ENCODE data around the gene HSDL1.

HSDL1 gene

DNA sequence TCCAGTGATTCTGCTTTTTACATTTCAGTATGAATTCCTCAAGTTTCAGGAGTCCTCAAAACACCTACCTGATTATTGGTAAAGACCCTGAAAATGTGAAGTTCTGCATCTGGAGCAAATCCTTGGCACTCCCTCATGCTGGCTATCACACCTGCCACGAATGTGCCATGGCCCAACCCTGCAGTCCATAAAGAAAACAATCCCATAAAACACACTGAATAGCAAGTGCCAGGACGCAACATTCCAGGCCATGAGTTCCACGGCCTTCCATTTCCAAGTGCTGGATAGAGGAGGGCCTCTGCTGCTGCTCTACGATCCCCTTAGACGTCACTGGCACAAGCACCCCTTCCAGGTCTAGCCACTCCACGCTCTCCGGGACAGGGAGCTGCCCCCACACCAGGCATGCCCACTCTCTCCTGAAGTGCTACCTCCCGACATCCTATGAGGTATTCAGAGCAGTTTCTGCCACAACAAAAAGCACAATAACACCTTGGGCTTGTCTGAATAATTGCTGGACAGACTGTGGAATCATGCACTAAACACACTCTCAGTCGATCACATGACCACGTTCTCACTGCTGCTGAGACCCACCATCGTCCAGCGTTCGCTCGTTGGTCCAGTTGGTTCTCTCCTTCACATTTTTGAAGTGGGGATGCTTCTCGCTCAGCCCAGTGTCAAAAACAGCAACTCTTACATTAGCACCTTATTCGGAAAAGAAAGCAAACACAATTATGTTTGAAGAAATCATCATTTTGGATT is 51.7 kb downstream of the HSDL1 start:
- H3K4me1 Mint-ChIP-seq: peaks cover 7% of the 10 kb centered on the region
- H3K27ac Mint-ChIP-seq: no peak overlapping the region
- H3K9me3 Mint-ChIP-seq: no peaks in the 10 kb centered on the region
- no peak for ATAC-seq (ENCODE audit: low read depth)
- no peaks in the 10 kb centered on the region for H3K27me3 Mint-ChIP-seq
- H3K4me3 Mint-ChIP-seq: no peak overlapping the region
- no peak for DNase-seq (ENCODE audit: low spot score in 2 of 2)
- H3K36me3 Mint-ChIP-seq: peaks cover 53% of the 10 kb centered on the region

DNA sequence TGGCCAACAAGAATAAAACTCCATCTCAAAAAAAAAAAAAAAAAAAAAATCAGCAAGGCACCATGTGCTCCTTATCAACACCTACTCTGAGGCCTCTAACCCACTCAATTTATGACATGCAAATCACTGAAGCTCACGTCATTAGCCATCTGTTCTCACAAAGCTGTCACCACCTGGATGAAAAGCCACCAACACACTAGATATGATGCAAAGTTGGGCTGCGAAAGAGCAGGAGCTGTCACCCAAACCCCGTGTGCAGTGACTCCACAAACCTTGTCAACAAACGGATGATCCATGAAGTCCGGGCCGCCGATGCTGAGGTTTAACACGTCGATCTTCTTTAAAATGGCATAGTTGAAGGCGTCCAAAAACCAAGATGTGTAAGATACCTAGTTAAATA is 53.5 kb downstream of the HSDL1 start:
- DNase-seq (ENCODE audit: low spot score in 2 of 2) (no peak), ATAC-seq (ENCODE audit: low read depth) (no peak)
- no peak overlapping the region for H3K27ac Mint-ChIP-seq
- H3K27me3 Mint-ChIP-seq: no peaks in the 10 kb centered on the region
- H3K4me1 Mint-ChIP-seq: peaks cover 10% of the 10 kb centered on the region
- H3K36me3 Mint-ChIP-seq: peaks cover 50% of the 10 kb centered on the region
- no peak overlapping the region for H3K4me3 Mint-ChIP-seq
- H3K9me3 Mint-ChIP-seq: no peaks in the 10 kb centered on the region

DNA sequence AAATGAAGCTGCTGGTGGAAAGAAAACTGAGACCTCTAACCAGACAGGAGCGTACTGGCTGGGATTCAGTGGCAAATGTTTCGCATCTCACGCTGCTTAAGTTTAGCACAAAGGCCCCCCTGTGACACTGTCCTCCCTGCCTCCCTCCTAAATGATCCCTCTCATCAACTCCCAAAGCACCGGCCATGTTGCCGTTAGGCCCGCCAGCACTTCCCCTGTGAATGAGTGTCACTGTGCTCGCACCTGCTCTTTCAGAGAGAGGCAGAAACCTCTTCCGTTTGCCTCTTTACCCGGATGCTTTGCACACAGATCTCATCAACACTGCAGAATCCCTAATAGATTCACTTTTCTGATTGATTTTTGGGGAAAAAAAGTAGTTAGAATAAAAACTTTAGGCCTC is 54.8 kb downstream of the HSDL1 start:
- H3K27ac Mint-ChIP-seq: no peak overlapping the region
- DNase-seq (ENCODE audit: low spot score in 2 of 2) (no peak), ATAC-seq (ENCODE audit: low read depth) (no peak)
- peaks cover 18% of the 10 kb centered on the region for H3K4me1 Mint-ChIP-seq
- H3K36me3 Mint-ChIP-seq: peaks cover 53% of the 10 kb centered on the region
- H3K9me3 Mint-ChIP-seq: no peaks in the 10 kb centered on the region
- H3K27me3 Mint-ChIP-seq: no peaks in the 10 kb centered on the region
- H3K4me3 Mint-ChIP-seq: no peak overlapping the region

DNA sequence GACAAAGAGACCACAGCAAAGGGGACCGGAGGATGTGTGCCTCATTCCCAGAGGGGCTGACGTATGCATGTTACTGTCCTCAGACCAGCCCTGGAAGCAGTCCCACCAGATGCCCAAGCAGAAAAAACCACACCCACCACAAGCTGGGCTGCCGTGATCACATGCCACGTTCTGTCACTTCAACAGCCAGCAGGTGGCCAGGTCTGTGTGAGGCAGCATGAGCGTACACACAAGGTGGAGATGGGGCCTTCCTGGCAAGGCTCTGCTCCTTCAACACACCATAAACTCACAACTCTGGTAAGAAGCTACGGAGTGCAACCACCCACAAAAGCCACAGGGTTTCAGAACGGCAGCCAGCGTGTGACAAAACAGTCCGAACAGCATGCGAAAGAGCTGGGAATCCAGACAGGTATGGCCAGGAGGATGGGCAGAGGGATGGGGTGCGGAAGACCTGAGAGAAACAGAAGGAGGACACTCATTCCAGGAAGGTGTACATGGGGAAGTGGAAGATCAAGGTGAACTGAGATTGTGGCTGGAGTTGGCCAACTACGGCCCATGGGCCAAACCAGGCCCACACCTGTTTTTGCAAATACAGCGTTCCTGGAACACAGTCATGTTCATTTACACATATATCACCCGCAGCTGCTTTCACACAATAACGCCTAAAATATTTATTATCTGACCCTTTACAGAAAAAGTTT is 56.1 kb downstream of the HSDL1 start:
- Mint-ChIP-seq H3K36me3 (peaks cover 44% of the 10 kb centered on the region), H3K9me3 (no peaks in the 10 kb centered on the region), H3K4me3 (no peak overlapping the region), H3K27ac (no peak overlapping the region), H3K27me3 (no peaks in the 10 kb centered on the region), H3K4me1 (peaks cover 21% of the 10 kb centered on the region)
- DNase-seq (ENCODE audit: low spot score in 2 of 2) (peak; percentile 8 to 17), ATAC-seq (ENCODE audit: low read depth) (peak; percentile 62)

DNA sequence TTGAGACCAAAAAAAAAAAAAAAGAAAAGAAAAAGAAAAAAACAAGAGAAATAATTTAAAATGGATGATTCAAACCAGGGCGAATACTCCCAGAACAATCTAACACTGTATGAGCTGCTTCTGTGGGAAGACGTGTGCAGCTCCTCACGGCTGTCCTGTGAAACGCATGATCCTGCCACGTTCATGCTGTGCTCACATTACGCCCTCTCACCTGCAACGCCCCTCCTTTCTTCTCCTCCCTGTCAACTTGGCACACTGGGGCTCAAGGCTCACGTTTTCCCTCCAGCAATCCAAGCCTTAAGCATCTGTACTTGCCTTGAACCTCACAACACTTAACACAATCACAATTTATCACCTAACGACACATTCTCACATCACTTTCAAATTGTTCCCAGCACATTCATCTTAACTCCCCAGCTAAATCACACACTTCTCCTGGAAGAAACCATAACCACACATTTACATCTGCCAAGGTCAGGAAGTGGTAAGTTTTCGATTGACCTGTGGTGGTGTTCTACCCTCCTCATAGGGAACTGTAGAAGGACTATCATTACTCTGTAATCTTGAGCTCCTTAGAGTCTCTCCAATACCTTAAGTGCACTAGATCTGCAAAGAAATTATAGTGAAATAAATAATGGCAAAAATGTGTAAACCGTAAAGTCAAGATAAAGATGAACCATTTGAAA is 57.4 kb downstream of the HSDL1 start:
- Mint-ChIP-seq H3K4me1 (peaks cover 21% of the 10 kb centered on the region), H3K27ac (no peak overlapping the region), H3K27me3 (no peaks in the 10 kb centered on the region), H3K36me3 (peaks cover 38% of the 10 kb centered on the region), H3K4me3 (no peak overlapping the region), H3K9me3 (no peaks in the 10 kb centered on the region)
- ATAC-seq (ENCODE audit: low read depth): no peak
- no peak for DNase-seq (ENCODE audit: low spot score in 2 of 2)

DNA sequence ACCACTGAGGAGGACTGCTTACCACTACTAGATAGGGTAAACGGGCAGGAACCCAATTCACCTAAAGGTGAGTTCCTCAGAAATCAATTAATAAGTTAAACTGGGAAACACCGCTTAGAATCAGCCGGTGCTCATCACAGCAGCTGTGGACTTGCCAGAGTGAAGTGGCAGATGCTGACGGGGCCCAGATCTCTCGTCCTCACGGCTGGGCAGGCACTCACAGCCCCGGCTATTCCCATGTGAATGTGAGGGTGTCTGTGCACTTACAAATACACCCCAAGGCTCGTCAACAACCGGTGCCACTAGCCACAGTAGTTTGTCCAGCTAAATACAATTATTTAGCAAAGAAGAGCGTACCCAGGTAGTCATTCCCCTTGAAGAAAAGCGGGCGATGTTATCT is 58.0 kb downstream of the HSDL1 start:
- ATAC-seq (ENCODE audit: low read depth) (no peak), DNase-seq (ENCODE audit: low spot score in 2 of 2) (no peak)
- no peak overlapping the region for H3K27ac Mint-ChIP-seq
- H3K27me3 Mint-ChIP-seq: no peaks in the 10 kb centered on the region
- H3K4me1 Mint-ChIP-seq: peaks cover 21% of the 10 kb centered on the region
- peaks cover 38% of the 10 kb centered on the region for H3K36me3 Mint-ChIP-seq
- H3K9me3 Mint-ChIP-seq: no peaks in the 10 kb centered on the region
- H3K4me3 Mint-ChIP-seq: no peak overlapping the region

DNA sequence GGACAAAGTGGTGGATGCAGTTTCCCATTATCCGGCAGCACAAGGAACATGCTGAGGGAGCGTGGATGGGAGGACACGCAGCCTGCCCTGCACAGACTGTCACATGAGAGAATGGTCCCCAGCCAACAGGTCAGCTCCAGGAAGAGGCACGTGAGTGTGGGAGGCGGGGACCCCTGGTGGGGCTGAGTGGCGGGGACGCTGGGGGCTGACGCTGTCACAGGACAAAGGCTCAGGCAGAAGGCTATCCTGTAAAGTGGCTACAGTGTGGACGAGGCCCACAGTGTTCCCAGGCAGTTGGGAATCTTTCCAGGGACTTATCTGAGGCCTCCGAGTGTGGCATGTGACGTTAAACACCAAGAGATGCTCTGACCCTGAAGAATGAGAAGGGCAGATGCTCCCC is 58.6 kb downstream of the HSDL1 start:
- Mint-ChIP-seq H3K4me1 (peaks cover 21% of the 10 kb centered on the region), H3K9me3 (no peaks in the 10 kb centered on the region), H3K4me3 (no peak overlapping the region), H3K27ac (peak overlapping the region; percentile 28), H3K27me3 (no peaks in the 10 kb centered on the region), H3K36me3 (peaks cover 34% of the 10 kb centered on the region)
- DNase-seq (ENCODE audit: low spot score in 2 of 2): no peak
- ATAC-seq (ENCODE audit: low read depth): no peak

DNA sequence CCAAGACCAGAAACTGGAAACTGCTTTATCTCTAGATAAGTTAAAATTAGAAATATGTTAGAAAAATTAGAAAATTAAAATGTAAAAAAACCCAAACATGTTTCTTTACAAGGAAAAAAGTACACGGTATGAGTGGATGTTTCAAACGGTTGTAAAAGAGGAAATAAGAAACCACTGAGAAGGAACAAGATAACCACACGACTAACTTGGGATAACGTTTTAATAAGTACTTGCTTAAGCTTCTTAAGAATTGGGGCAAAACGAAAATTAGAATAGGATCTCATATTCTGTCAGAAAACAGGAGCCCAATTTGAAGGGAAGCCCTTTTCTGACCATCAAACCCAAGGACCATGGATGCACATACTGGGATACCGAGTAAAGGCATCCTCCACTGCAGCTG is 59.2 kb downstream of the HSDL1 start:
- ATAC-seq (ENCODE audit: low read depth): peak; percentile 70
- Mint-ChIP-seq H3K36me3 (peaks cover 37% of the 10 kb centered on the region), H3K9me3 (no peaks in the 10 kb centered on the region), H3K4me3 (no peak overlapping the region), H3K4me1 (peaks cover 21% of the 10 kb centered on the region), H3K27ac (peak overlapping the region; percentile 28), H3K27me3 (no peaks in the 10 kb centered on the region)
- DNase-seq (ENCODE audit: low spot score in 2 of 2): no peak

DNA sequence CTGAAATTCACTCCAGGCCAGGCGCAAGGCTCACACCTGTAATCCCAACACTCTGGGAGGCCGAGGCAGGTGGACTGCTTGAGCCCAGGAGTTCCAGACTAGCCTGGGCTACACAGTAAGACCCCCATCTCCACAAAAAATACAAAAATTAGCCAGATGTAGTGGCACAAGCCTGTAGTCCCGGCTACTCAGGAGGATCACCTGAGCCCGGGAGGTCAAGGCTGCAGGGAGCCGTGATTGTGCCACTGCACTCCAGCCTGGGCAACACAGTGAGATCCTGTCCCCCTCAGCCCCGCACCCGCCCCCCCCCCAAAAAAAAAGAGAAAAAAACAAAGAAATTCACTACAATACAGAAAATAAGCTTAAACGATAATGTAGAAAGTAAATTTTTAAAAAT is 59.7 kb downstream of the HSDL1 start:
- ATAC-seq (ENCODE audit: low read depth): no peak
- Mint-ChIP-seq H3K4me1 (peaks cover 21% of the 10 kb centered on the region), H3K36me3 (peaks cover 39% of the 10 kb centered on the region), H3K4me3 (no peak overlapping the region), H3K9me3 (no peaks in the 10 kb centered on the region), H3K27ac (no peak overlapping the region), H3K27me3 (no peaks in the 10 kb centered on the region)
- DNase-seq (ENCODE audit: low spot score in 2 of 2): no peak

DNA sequence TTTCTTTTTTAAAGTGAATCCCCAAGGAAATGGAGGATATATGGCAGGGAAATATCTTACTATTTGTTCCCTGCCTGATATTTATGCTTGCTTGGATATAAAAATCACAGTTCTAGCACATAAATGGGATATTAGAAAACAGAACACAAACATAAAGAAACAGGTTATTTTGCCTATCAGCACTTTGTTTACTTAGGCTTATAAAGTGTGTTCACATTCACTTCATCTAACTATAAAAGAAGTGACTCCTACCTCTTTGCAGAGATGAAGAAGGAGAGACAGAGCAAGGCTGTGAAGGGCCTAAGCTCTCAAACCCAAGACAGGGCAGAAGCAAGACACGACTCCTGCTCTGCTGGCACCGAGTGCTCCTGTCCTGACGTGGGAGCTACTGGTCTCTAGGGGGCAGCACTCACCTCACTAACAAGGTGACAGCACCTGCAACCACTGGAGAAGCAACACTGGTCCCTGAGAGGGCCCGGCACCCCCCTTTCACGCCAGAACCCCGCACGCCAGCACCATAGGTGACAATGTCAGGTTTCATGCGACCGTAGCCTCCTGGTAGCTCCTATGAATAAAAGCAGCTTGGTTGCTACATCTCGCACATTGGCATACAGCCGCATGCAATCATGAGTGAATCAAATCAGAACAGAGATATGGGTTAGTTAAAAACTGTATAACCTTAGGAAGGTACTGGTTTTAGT is 60.3 kb downstream of the HSDL1 start:
- ATAC-seq (ENCODE audit: low read depth) (peak; percentile 81), DNase-seq (ENCODE audit: low spot score in 2 of 2) (peak; percentile 44 to 46)
- H3K4me1 Mint-ChIP-seq: peaks cover 21% of the 10 kb centered on the region
- no peaks in the 10 kb centered on the region for H3K27me3 Mint-ChIP-seq
- H3K27ac Mint-ChIP-seq: no peak overlapping the region
- H3K36me3 Mint-ChIP-seq: peaks cover 39% of the 10 kb centered on the region
- no peak overlapping the region for H3K4me3 Mint-ChIP-seq
- H3K9me3 Mint-ChIP-seq: no peaks in the 10 kb centered on the region

DNA sequence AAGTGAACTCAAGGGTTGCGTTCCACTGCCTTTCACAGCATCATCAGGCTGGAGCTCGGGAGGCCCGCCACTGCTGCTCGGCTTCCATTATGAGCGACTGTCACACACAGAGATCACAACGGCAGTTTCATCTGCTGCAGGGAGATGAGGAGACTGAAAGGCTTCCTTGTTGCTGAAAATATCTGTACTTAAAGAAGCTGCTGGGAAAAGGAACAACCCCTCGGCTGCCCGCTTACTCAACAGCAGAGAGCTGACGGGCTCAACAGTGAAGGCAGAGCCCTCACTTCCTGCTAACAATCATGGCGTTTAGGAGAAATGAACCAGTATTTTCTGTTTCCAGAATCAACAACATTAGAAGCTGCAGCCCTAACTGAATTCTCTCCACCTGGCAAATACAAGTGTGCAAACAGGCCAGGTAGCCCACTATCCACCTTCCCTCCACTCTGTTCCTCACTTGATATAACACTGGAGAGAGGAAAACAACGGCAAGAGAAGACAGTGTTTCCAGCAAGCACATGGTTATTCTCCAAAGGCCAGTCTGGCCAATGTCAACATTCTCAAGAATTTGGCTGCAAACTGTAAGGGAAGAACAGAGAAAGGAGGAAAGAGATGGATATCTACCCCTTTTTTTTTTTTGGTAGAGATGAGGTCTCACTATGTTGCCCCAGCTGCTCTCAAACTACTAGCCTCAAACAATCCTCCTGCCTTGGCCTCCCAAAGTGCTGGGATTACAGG is 62.0 kb downstream of the HSDL1 start:
- H3K4me1 Mint-ChIP-seq: peaks cover 14% of the 10 kb centered on the region
- H3K36me3 Mint-ChIP-seq: peaks cover 34% of the 10 kb centered on the region
- H3K27ac Mint-ChIP-seq: no peak overlapping the region
- H3K27me3 Mint-ChIP-seq: no peaks in the 10 kb centered on the region
- DNase-seq (ENCODE audit: low spot score in 2 of 2) (no peak), ATAC-seq (ENCODE audit: low read depth) (no peak)
- H3K4me3 Mint-ChIP-seq: no peak overlapping the region
- no peaks in the 10 kb centered on the region for H3K9me3 Mint-ChIP-seq

DNA sequence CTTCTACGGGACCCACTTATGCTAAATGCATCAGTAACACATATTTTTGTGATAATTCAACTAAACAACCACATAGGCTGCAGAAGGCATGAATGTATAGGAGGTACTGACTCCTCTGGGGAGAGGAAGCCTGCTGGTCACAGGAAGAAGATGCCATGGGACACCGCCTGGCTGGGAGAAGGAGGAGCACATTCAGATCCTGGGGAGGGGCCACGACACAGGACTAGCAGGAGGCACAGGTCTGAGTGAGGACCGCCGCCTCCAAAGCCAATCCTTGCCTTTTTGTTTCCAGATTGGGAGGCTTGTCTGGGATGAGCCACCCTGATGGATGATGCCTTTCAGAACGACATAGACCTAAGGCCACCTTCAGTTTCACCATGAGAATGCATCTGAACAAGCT is 62.9 kb downstream of the HSDL1 start:
- peaks cover 11% of the 10 kb centered on the region for H3K4me1 Mint-ChIP-seq

DNA sequence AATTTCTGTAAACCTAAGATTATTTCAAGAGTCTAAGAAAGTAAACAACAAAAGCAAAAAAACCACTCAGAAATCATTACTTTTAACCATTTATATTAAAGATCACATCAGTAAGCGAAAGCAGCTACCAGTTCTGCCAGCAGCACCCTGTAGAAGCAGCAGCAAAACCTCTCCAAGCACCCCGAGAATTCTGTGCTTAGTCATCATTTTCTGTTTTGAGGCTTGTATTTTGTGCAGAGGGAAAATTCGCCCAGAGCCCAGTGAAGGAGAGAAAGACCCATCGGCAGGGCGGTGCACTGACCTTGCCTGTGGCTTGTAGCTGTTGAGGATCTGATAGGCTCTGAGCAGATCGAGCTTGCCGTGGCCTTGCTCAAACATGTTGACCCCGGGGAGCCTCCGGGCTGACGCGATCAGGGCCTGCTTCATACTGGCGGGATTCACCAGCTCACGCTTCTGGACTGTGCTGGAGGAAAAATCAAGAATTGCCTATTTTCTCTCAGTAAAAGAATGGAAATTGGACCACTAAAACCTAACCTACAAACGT is 63.5 kb downstream of the HSDL1 start:
- Mint-ChIP-seq H3K27ac (no peak overlapping the region), H3K9me3 (no peaks in the 10 kb centered on the region), H3K4me1 (peaks cover 11% of the 10 kb centered on the region), H3K36me3 (peaks cover 41% of the 10 kb centered on the region), H3K27me3 (no peaks in the 10 kb centered on the region), H3K4me3 (no peak overlapping the region)
- ATAC-seq (ENCODE audit: low read depth) (no peak), DNase-seq (ENCODE audit: low spot score in 2 of 2) (no peak)

More for the DNA sequence above, 62.9 kb downstream of the HSDL1 start:
- DNase-seq (ENCODE audit: low spot score in 2 of 2) (no peak), ATAC-seq (ENCODE audit: low read depth) (no peak)
- Mint-ChIP-seq H3K4me3 (no peak overlapping the region), H3K27ac (no peak overlapping the region), H3K27me3 (no peaks in the 10 kb centered on the region), H3K9me3 (no peaks in the 10 kb centered on the region), H3K36me3 (peaks cover 39% of the 10 kb centered on the region)
